Dermis blood vessel endothelial cell (primary cell): ENCODE measurements around the gene MCAT. TPM values are rescaled to one million over a fixed set of nuclear protein-coding genes. Genes with fewer than 3 reads are reported as not detected.
A peak's percentile ranks its signal among the peaks of the same experiment; 100 is the strongest.
"Not testable (repeated sequence)": the region's sequence is repeated elsewhere in the genome, so short reads cannot be mapped to it uniquely, and the experiment has no call there.

Experiments used
- DNase-seq: peaks from one replicate; pipeline ENCODE4 v3.0.0; 2010
- total RNA-seq: library from RNA; depleted of rRNA; stranded (reverse); fragments of >200 nt; gene quantifications from 2 replicates; pipeline ENCODE4 v1.2.3, GENCODE V29; 2014

Gene MCAT
- total RNA-seq, 1 donor from 2014 or later: 11.7 TPM

- peak; percentile 64 for DNase-seq
These were observed 9.3 kb upstream of the MCAT start for GRCh38 chr22:43152357-43153071.

- DNase-seq: no peak
These were observed 8.8 kb upstream of the MCAT start for GRCh38 chr22:43152003-43152356.

- DNase-seq: peak; percentile 55
These were observed 8.2 kb upstream of the MCAT start, which contains the start of gene TSPO for GRCh38 chr22:43151251-43152002. TSS of gene TSPO (plus strand) at chr22:43151559. CDS start at chr22:43159239, 7,680 bp downstream.

- no peak for DNase-seq
These were observed 7.6 kb upstream of the MCAT start for GRCh38 chr22:43150731-43151206.

- DNase-seq: no peak
These were observed 5.4 kb upstream of the MCAT start for GRCh38 chr22:43148581-43148980.

- DNase-seq: no peak
These were observed 4.6 kb upstream of the MCAT start for GRCh38 chr22:43147821-43148220.

- not testable (repeated sequence) for DNase-seq
These were observed 3.1 kb upstream of the MCAT start for GRCh38 chr22:43146332-43146731.

- DNase-seq: not testable (repeated sequence)
These were observed 2.2 kb upstream of the MCAT start for GRCh38 chr22:43145371-43145770.

GRCh38 chr22:43144949-43145348, 1.8 kb upstream of the MCAT start:
- no peak for DNase-seq

- DNase-seq: no peak
These were observed 6.4 kb downstream of the MCAT start for GRCh38 chr22:43136801-43137200.

GRCh38 chr22:43136255-43136654, 6.9 kb downstream of the MCAT start:
- DNase-seq: peak; percentile 76

GRCh38 chr22:43135565-43135964, 7.6 kb downstream of the MCAT start:
- no peak for DNase-seq

- no peak for DNase-seq
These were observed 8.6 kb downstream of the MCAT start for GRCh38 chr22:43134553-43134952.

- DNase-seq: no peak
These were observed 9.8 kb downstream of the MCAT start for GRCh38 chr22:43133401-43133800.

- peak; percentile 57 for DNase-seq
These were observed 11.3 kb downstream of the MCAT start for GRCh38 chr22:43131773-43132501.

GRCh38 chr22:43129426-43130425, 13.5 kb downstream of the MCAT start:
- no peak for DNase-seq

GRCh38 chr22:43128928-43129424, 14.2 kb downstream of the MCAT start:
- DNase-seq: no peak

- DNase-seq: no peak
These were observed 15.1 kb downstream of the MCAT start for GRCh38 chr22:43128116-43128515.

- no peak for DNase-seq
These were observed 15.9 kb downstream of the MCAT start for GRCh38 chr22:43127166-43127908.

GRCh38 chr22:43126501-43127165, 16.6 kb downstream of the MCAT start:
- peak; percentile 62 for DNase-seq
